ENCODE results near the gene ACAP2. TPM values are rescaled to one million over a fixed set of nuclear protein-coding genes. Genes with fewer than 3 reads are reported as not detected.
A peak's percentile ranks its signal among the peaks of the same experiment; 100 is the strongest.

Gene ACAP2
- polyA plus RNA-seq, 1 experiment: 50.2 TPM

GRCh38 chr3:195460091-195460713, 17.4 kb upstream of the ACAP2 start:
- no peak for DNase-seq (ENCODE audit: low read depth, low spot score)
- CTCF ChIA-PET: interaction anchor here (0.7 to 0.9 kb wide), 2 partner anchors 189 to 190 kb away, joined by 3 to 4 read pairs; partner anchors contain the start of gene XXYLT1
- Histone ChIP-seq H3K27me3 (ENCODE audit: control insufficient read depth, insufficient read depth, low read length) (peaks cover 3% of the 10 kb centered on the region), H3K27ac (ENCODE audit: low read depth, low read length) (no peak overlapping the region), H3K4me3 (ENCODE audit: low read depth, low read length) (no peak overlapping the region), H3K9me3 (ENCODE audit: control insufficient read depth, insufficient read depth, low read length) (no peaks in the 10 kb centered on the region)
- POLR2A ChIA-PET: no interaction called here
- TF ChIP-seq CTCF (IDR thresholded peaks at IDR 0.05; ENCODE audit: low read depth, low read length): no peak

GRCh38 chr3:195458316-195458717, 15.5 kb upstream of the ACAP2 start:
- TF ChIP-seq CTCF (IDR thresholded peaks at IDR 0.05; ENCODE audit: low read depth, low read length): no peak
- POLR2A ChIA-PET: no interaction called here
- CTCF ChIA-PET: no interaction called here
- Histone ChIP-seq H3K4me3 (ENCODE audit: low read depth, low read length) (no peak overlapping the region), H3K27me3 (ENCODE audit: control insufficient read depth, insufficient read depth, low read length) (peaks cover 3% of the 10 kb centered on the region), H3K27ac (ENCODE audit: low read depth, low read length) (no peak overlapping the region), H3K9me3 (ENCODE audit: control insufficient read depth, insufficient read depth, low read length) (peaks cover 6% of the 10 kb centered on the region; the same call in 1 of the 2 replicates)
- DNase-seq (ENCODE audit: low read depth, low spot score): no peak

- H3K9me3 ChIP-seq (ENCODE audit: control insufficient read depth, insufficient read depth, low read length): peaks cover 6% of the 10 kb centered on the region; the same call in 1 of the 2 replicates
- H3K27ac ChIP-seq (ENCODE audit: low read depth, low read length): no peak overlapping the region
- no peaks in the 10 kb centered on the region for H3K27me3 ChIP-seq (ENCODE audit: control insufficient read depth, insufficient read depth, low read length)
- H3K4me3 ChIP-seq (ENCODE audit: low read depth, low read length): no peak overlapping the region
- CTCF ChIA-PET: interaction anchor here (0.6 kb wide), 1 partner anchor 20 kb away, joined by 4 read pairs; no protein-coding TSS in a partner anchor
- TF ChIP-seq CTCF (IDR thresholded peaks at IDR 0.05; ENCODE audit: low read depth, low read length): no peak
- no peak for DNase-seq (ENCODE audit: low read depth, low spot score)
- POLR2A ChIA-PET: no interaction called here
These were observed 13.0 kb upstream of the ACAP2 start for GRCh38 chr3:195455789-195456188.

GRCh38 chr3:195453236-195453635, 10.4 kb upstream of the ACAP2 start:
- H3K4me3 ChIP-seq (ENCODE audit: low read depth, low read length): no peak overlapping the region
- ChIA-PET CTCF (no interaction called here), POLR2A (no interaction called here)
- no peak for TF ChIP-seq CTCF (IDR thresholded peaks at IDR 0.05; ENCODE audit: low read depth, low read length)
- H3K9me3 ChIP-seq (ENCODE audit: control insufficient read depth, insufficient read depth, low read length): peaks cover 6% of the 10 kb centered on the region; the same call in 1 of the 2 replicates
- H3K27me3 ChIP-seq (ENCODE audit: control insufficient read depth, insufficient read depth, low read length): no peaks in the 10 kb centered on the region
- DNase-seq (ENCODE audit: low read depth, low spot score): no peak
- no peak overlapping the region for H3K27ac ChIP-seq (ENCODE audit: low read depth, low read length)

GRCh38 chr3:195451373-195452015, 8.7 kb upstream of the ACAP2 start:
- no peak for DNase-seq (ENCODE audit: low read depth, low spot score)
- Histone ChIP-seq H3K9me3 (ENCODE audit: control insufficient read depth, insufficient read depth, low read length) (peaks cover 6% of the 10 kb centered on the region; the same call in 1 of the 2 replicates), H3K27me3 (ENCODE audit: control insufficient read depth, insufficient read depth, low read length) (no peaks in the 10 kb centered on the region), H3K4me3 (ENCODE audit: low read depth, low read length) (peak overlapping the region; percentile 17), H3K27ac (ENCODE audit: low read depth, low read length) (peak overlapping the region; percentile 97)
- ChIA-PET CTCF (interaction anchor here (1.8 kb wide), 1 partner anchor 180 kb away, joined by 6 read pairs; the partner anchor contains the start of gene XXYLT1), POLR2A (interaction anchor here (0.9 to 1.6 kb wide), 2 partner anchors 10 to 57 kb away, joined by 5 to 14 read pairs; partner anchors contain the start of gene ACAP2)
- no peak for TF ChIP-seq CTCF (IDR thresholded peaks at IDR 0.05; ENCODE audit: low read depth, low read length)

All from AG04450 (cell line).